GM19452 (cell line): ENCODE measurements around the gene TFCP2L1.

Experiments
- ATAC-seq: cut with Tn5 transposase; IDR thresholded peaks from one replicate; pipeline ENCODE4 v1.9.1; 2021; ENCODE audit not compliant: unreplicated experiment

The TFCP2L1 gene

GRCh38 chr2:121244616-121245015, 40.4 kb downstream of the TFCP2L1 start:
- ATAC-seq: no peak

DNA sequence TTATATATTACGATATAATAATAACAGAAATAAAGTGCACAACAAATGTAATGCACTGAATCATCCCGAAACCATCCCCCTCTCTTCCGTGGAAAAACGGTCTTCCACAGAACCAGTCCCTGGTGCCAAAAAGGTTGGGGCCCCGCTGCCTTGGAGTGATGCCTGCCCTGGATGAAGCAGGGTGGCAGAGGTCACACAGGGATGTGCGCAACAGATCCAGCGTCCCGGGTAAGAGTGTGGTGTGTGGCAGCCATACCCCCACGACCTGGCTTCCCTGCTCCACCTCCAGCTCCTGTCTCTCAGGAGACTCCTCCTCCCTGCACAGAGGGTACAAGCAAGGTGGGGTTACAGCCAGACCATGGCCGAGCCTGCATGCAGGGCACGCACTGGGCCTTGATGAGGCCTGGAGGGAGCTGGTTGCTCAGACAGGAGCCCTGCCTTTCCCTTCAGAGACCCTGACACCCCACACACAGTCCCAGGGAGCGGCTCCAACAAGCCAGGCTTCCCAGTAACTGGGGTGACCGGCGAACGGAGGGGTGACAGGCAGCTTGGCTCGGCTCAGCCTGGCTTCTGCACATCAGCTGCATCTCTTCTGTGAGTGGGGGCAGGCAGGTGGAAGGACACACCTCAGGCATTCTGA, 41.1 kb downstream of the TFCP2L1 start:
- ATAC-seq: no peak

- no peak for ATAC-seq
Observed at GRCh38 chr2:121242976-121243375, 42.0 kb downstream of the TFCP2L1 start.

GRCh38 chr2:121242175-121242875, 42.7 kb downstream of the TFCP2L1 start:
- no peak for ATAC-seq

DNA sequence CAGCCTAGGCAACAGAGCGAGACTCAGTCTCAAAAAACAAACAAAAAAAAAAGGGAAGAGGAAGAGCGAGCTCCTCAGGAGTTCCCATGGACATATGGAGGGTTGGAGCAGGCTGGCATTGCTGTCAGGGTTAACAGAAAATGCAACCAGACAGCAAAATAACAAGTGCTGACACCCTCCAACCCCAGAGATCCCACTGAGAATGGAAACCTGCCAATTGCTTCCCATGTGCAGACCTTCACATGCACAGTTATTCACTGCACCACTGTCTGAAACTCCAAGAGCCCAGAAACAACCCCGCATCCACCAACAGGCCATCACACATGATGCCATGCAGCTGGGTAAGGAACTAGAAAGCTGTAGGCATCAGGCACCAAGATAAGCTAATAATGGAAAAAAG, 43.5 kb downstream of the TFCP2L1 start:
- ATAC-seq: no peak

GRCh38 chr2:121240436-121240835, 44.6 kb downstream of the TFCP2L1 start:
- no peak for ATAC-seq

DNA sequence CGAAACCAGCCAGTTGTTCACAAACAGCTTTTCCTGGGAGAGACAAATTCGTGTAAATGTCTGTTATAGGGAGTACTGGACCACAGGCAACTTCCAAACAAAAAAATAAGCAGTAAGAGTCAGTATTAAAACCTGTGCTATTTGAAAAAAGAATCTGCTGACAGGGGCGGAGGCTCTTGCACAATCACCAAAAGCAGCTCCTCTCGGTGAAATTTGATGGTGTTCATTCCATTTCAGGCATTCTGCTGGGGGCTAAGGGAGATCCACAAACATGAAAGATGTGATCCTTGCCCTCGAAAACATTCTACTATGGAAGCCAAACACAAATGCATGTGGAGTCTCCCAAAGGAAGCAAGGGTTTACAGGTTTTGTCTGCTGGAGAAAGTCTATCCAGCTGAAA, 45.0 kb downstream of the TFCP2L1 start:
- no peak for ATAC-seq

- ATAC-seq: no peak
Observed at GRCh38 chr2:121239471-121239870, 45.5 kb downstream of the TFCP2L1 start.

DNA sequence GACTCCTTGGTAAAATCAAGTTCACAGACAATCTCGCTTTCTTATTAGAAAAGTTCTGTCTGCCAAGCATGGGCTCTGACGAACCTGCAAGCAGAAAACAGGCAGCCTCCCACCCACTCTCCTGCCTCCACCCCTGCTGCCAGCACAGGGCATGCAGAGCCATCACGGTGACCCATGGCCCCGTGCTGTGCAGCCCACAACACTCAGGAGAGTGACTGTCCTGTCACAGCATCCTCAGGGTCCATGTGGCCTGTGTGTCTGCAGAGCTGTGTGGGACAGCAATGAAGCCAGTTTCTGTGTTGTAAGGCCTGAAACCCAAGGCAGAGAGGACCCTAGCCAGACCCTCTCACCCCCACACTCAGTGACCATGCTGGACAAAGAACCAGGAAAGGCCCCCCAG, 46.2 kb downstream of the TFCP2L1 start:
- ATAC-seq: no peak

GRCh38 chr2:121237980-121238665, 46.9 kb downstream of the TFCP2L1 start:
- no peak for ATAC-seq

DNA sequence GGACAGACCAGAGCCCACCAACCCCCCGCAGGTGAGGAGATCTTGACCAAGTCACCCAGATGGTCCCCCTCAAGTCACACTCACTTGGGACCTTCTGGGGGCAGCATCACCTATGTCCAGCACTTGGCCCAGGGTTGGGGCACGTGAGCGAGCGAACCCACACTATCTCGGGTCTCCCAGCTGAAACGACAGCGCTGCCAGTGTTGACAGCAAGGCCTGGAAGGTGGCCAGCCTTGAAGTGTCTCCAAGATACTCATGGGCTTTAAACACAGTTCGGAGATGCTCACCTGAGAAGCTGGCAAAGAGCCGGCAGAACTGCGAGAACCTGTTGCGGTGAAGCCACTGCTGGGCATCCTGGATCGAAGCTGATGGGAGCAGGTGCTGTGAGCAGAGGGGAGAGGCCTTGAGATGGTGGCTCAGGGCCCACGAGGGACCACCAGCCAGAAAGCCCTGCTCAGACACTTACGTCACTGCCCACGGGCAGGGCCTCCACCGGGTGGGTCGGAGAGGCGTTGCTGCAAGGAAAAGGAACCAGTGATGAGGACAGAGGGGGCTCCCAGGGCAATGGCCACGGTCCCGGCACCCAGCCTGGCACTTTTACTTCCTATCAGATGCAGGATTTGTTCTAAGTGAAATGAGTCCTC, 47.5 kb downstream of the TFCP2L1 start:
- no peak for ATAC-seq

DNA sequence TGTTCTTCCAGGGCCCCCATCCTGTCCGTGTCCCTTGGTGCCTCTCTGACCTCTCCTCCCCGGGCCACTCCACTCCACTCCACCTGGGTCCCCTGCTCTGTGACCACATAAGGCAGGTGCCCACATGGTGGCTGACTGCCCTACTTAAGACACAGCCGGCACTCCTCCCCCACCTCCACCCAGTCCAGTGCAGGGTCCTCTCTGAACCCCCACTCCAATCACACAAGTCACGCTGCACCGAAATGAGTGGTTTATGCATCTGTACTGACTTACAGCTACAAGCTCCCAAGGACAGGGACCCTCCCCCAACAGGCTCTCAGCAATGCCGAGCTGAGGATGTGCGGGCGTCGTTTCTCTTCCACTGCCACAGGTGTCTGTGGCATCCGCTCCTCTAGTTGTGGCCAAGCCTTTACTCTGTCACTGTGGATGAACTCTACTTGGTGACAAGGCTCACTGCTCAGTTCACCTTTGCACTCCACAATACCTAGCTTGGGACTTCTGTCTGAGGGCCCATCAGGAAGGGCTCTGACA, 48.3 kb downstream of the TFCP2L1 start:
- ATAC-seq: no peak

DNA sequence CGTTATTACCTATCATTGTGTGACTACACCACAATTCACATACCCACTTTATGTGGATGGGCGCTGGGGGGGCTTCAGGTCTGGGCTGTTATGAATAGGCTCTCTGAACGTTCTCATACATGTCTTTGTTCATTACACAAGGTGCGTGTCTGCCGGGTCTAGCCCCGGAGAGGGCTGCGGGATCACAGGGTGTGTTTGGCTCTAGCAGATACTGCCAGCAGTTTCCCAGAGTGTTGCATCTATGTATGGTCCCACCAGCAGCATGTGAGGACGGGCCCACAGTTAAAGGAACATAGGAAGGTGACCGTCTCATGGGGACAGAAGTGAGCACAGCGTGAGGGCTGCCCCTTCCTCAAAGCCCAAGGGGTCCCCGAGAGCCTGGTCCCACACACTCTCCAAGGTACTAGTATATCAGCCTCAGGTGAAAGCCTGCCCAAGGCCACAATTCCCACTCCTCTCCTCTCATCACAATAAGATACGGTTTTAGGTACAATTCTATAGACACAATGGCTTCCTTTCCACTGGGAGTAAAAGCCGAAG, 48.8 kb downstream of the TFCP2L1 start:
- no peak for ATAC-seq

GRCh38 chr2:121235542-121235941, 49.5 kb downstream of the TFCP2L1 start:
- ATAC-seq: no peak

GRCh38 chr2:121234791-121235190, 50.2 kb downstream of the TFCP2L1 start:
- no peak for ATAC-seq

GRCh38 chr2:121234144-121234543, 50.9 kb downstream of the TFCP2L1 start:
- ATAC-seq: no peak

DNA sequence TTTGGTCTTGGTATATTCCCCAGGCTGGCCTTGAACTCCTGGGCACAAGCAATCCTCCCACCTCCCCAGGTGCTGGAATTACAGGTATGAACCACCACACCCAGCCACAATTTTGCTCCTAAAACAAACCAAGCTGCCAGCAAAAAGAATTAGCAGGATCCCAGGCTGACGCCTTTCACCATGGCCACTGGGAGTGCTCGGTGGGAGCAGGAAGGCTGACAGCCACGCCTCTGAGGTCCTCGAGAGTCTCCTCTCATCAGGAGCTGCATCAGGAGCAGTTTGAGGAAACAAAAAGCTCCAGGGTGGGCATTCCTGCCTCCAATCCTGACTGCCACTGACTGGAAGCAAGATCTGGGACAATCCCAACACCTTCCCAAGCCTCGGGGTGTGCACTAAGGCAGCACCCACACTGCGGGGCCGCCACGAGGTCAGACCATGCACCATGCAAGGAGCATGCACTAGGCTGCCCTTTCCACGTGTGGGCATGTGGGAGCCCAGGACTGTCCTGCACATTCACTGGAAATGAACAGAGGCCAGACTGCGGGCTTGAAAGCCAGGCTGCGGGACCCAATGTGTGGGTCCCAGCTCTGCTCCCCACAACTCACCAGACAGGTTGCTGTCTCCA, 51.4 kb downstream of the TFCP2L1 start:
- no peak for ATAC-seq

- no peak for ATAC-seq
Observed at GRCh38 chr2:121232626-121233265, 52.3 kb downstream of the TFCP2L1 start.

- ATAC-seq: no peak
Observed at GRCh38 chr2:121231385-121232000, 53.5 kb downstream of the TFCP2L1 start.

DNA sequence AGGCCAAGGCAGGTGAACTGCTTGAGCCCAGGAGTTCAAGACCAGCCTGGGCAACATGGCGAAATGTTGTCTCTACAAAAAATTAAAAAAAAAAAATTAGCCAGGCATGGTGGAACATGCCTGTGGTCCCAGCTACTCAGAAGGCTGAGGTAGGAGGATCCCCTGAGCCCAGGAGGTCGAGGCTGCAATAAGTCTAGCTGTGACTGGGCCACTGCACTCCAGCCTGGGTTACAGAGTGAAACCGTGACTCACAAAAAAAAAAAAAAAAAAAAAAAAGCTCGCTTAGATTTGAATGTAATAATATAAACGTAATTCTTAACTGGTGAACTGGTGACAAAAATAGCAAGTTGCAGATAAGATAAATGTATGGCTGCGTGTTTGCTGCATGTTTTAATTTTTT, 56.5 kb downstream of the TFCP2L1 start:
- ATAC-seq: no peak
